Ishikawa (cell line): Measurements from ENCODE around the gene NDUFAB1.

Experiments used
- CEBPB ChIP-seq: IDR thresholded peaks from 2 replicates; pipeline ENCODE4 v1.6.1; 2012
- CREB1 ChIP-seq: IDR thresholded peaks from 2 replicates; pipeline ENCODE4 v1.6.1; 2012; ENCODE audit warnings: low read depth
- EGR1 ChIP-seq: IDR thresholded peaks from 2 replicates; pipeline ENCODE4 v1.6.1; 2012
- EP300 ChIP-seq: IDR thresholded peaks from 2 replicates; pipeline ENCODE4 v1.6.1; 2012; ENCODE audit warnings: borderline replicate concordance
- FOXM1 ChIP-seq: IDR thresholded peaks from 2 replicates; pipeline ENCODE4 v1.6.1; 2012; ENCODE audit warnings: low read depth, borderline replicate concordance
- MAX ChIP-seq: IDR thresholded peaks from 2 replicates; pipeline ENCODE4 v1.6.1; 2012
- NFIC ChIP-seq: IDR thresholded peaks from 2 replicates; pipeline ENCODE4 v1.6.1; 2012
- RAD21 ChIP-seq: IDR thresholded peaks from 2 replicates; pipeline ENCODE4 v1.6.1; 2012; ENCODE audit warnings: low read depth
- REST ChIP-seq: IDR thresholded peaks from 2 replicates; pipeline ENCODE4 v1.6.1; 2012; ENCODE audit warnings: low read depth, mild to moderate bottlenecking
- TAF1 ChIP-seq: IDR thresholded peaks from 2 replicates; pipeline ENCODE4 v1.6.1; 2012; ENCODE audit warnings: low read depth, mild to moderate bottlenecking
- TCF12 ChIP-seq: IDR thresholded peaks from 2 replicates; pipeline ENCODE4 v1.6.1; 2012; ENCODE audit warnings: low read depth
- TEAD4 ChIP-seq: IDR thresholded peaks from 2 replicates; pipeline ENCODE4 v1.6.1; 2012
- USF1 ChIP-seq: IDR thresholded peaks from 2 replicates; pipeline ENCODE4 v1.6.1; 2012
- YY1 ChIP-seq: IDR thresholded peaks from 2 replicates; pipeline ENCODE4 v1.6.1; 2012; ENCODE audit warnings: low read depth
- ZBTB7A ChIP-seq: IDR thresholded peaks from 2 replicates; pipeline ENCODE4 v1.6.1; 2012; ENCODE audit warnings: low read depth

The NDUFAB1 gene

GRCh38 chr16:23564575-23565363 lies 31.3 kb downstream of the NDUFAB1 start:
- TF ChIP-seq TCF12 (no peak), REST (no peak), RAD21 (no peak)

- TF ChIP-seq ZBTB7A, result no peak
- TF ChIP-seq EP300, result no peak
- TF ChIP-seq TAF1, result no peak
- no peak for TF ChIP-seq REST
- no peak for TF ChIP-seq TCF12
- no peak for TF ChIP-seq NFIC
- no peak for TF ChIP-seq RAD21
- no peak for TF ChIP-seq EGR1
- TF ChIP-seq YY1, result no peak
- no peak for TF ChIP-seq CEBPB
- TF ChIP-seq MAX, result no peak
- TF ChIP-seq TEAD4, result no peak
- TF ChIP-seq FOXM1, result no peak
- TF ChIP-seq USF1, result no peak
- TF ChIP-seq CREB1, result no peak
These were observed 32.9 kb downstream of the NDUFAB1 start for GRCh38 chr16:23563186-23563585.

GRCh38 chr16:23562505-23562904 lies 33.6 kb downstream of the NDUFAB1 start:
- no peak for TF ChIP-seq CREB1

GRCh38 chr16:23561586-23561985 lies 34.5 kb downstream of the NDUFAB1 start:
- no peak for TF ChIP-seq FOXM1
- TF ChIP-seq EP300, result no peak
- no peak for TF ChIP-seq REST

- TF ChIP-seq EGR1 (no peak), ZBTB7A (0 out of 2 replicates have a peak, but pooled peaks have one; percentile 32), RAD21 (no peak)
These were observed 38.1 kb downstream of the NDUFAB1 start for GRCh38 chr16:23557779-23558702.
